Measurements from ENCODE around the gene ZBTB47. TPM values are rescaled to one million over a fixed set of nuclear protein-coding genes. Genes with fewer than 3 reads are reported as not detected.

Gene ZBTB47
- total RNA-seq, 1 donor from 2014 or later: 38.8 TPM

GRCh38 chr3:42696356-42697288 lies 43.1 kb downstream of the ZBTB47 start:
- H3K36me3 Mint-ChIP-seq (ENCODE audit: low read depth): no peaks in the 10 kb centered on the region
- H3K4me3 Mint-ChIP-seq (ENCODE audit: unreplicated experiment): no peak overlapping the region
- H3K27ac Mint-ChIP-seq (ENCODE audit: unreplicated experiment): no peak overlapping the region
- H3K27me3 Mint-ChIP-seq (ENCODE audit: low read depth): peaks cover 8% of the 10 kb centered on the region
- TF ChIP-seq, protein P1, sequence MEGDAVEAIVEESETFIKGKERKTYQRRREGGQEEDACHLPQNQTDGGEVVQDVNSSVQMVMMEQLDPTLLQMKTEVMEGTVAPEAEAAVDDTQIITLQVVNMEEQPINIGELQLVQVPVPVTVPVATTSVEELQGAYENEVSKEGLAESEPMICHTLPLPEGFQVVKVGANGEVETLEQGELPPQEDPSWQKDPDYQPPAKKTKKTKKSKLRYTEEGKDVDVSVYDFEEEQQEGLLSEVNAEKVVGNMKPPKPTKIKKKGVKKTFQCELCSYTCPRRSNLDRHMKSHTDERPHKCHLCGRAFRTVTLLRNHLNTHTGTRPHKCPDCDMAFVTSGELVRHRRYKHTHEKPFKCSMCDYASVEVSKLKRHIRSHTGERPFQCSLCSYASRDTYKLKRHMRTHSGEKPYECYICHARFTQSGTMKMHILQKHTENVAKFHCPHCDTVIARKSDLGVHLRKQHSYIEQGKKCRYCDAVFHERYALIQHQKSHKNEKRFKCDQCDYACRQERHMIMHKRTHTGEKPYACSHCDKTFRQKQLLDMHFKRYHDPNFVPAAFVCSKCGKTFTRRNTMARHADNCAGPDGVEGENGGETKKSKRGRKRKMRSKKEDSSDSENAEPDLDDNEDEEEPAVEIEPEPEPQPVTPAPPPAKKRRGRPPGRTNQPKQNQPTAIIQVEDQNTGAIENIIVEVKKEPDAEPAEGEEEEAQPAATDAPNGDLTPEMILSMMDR (IDR thresholded peaks at IDR 0.05): no peak
- H3K9me3 Mint-ChIP-seq (ENCODE audit: low read depth): no peaks in the 10 kb centered on the region
- peaks cover 3% of the 10 kb centered on the region for H3K4me1 Mint-ChIP-seq (ENCODE audit: low read depth)
- peak; percentile 85 for DNase-seq (ENCODE audit: low spot score)

GRCh38 chr3:42697289-42698051 lies 44.0 kb downstream of the ZBTB47 start:
- peaks cover 4% of the 10 kb centered on the region for H3K4me1 Mint-ChIP-seq (ENCODE audit: low read depth)
- no peak for DNase-seq (ENCODE audit: low spot score)
- H3K4me3 Mint-ChIP-seq (ENCODE audit: unreplicated experiment): no peak overlapping the region
- H3K36me3 Mint-ChIP-seq (ENCODE audit: low read depth): no peaks in the 10 kb centered on the region
- peaks cover 8% of the 10 kb centered on the region for H3K27me3 Mint-ChIP-seq (ENCODE audit: low read depth)
- H3K9me3 Mint-ChIP-seq (ENCODE audit: low read depth): no peaks in the 10 kb centered on the region
- no peak overlapping the region for H3K27ac Mint-ChIP-seq (ENCODE audit: unreplicated experiment)
- TF ChIP-seq, protein P1 (IDR thresholded peaks at IDR 0.05): no peak

- peaks cover 4% of the 10 kb centered on the region for H3K4me1 Mint-ChIP-seq (ENCODE audit: low read depth)
- no peak for DNase-seq (ENCODE audit: low spot score)
- no peaks in the 10 kb centered on the region for H3K9me3 Mint-ChIP-seq (ENCODE audit: low read depth)
- TF ChIP-seq, protein P1 (IDR thresholded peaks at IDR 0.05): no peak
- no peak overlapping the region for H3K4me3 Mint-ChIP-seq (ENCODE audit: unreplicated experiment)
- peaks cover 8% of the 10 kb centered on the region for H3K27me3 Mint-ChIP-seq (ENCODE audit: low read depth)
- no peaks in the 10 kb centered on the region for H3K36me3 Mint-ChIP-seq (ENCODE audit: low read depth)
- H3K27ac Mint-ChIP-seq (ENCODE audit: unreplicated experiment): no peak overlapping the region
Observed at GRCh38 chr3:42698216-42698910, 44.9 kb downstream of the ZBTB47 start.

DNA sequence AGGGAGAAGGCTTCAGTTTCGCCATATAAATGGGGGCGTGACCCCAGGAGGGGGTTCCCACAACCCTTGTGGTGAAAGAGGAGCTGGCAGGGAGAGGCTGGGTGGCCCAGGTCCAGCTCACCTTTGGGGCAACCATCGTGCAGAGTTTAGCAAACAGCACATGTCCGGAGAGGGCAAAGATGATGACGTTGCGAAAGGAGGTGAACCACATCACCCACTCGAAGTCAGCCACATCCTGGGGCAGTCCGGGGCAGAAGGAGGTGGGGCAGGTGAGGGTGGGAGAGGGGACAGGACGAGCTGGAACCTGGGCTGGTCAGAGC lies 45.4 kb downstream of the ZBTB47 start:
- H3K27ac Mint-ChIP-seq (ENCODE audit: unreplicated experiment): no peak overlapping the region
- peaks cover 4% of the 10 kb centered on the region for H3K4me1 Mint-ChIP-seq (ENCODE audit: low read depth)
- DNase-seq (ENCODE audit: low spot score): no peak
- TF ChIP-seq, protein P1 (IDR thresholded peaks at IDR 0.05): no peak
- no peaks in the 10 kb centered on the region for H3K36me3 Mint-ChIP-seq (ENCODE audit: low read depth)
- no peak overlapping the region for H3K4me3 Mint-ChIP-seq (ENCODE audit: unreplicated experiment)
- H3K9me3 Mint-ChIP-seq (ENCODE audit: low read depth): no peaks in the 10 kb centered on the region
- H3K27me3 Mint-ChIP-seq (ENCODE audit: low read depth): peaks cover 8% of the 10 kb centered on the region

GRCh38 chr3:42699511-42699971 lies 46.0 kb downstream of the ZBTB47 start:
- TF ChIP-seq, protein P1 (IDR thresholded peaks at IDR 0.05): no peak
- H3K27ac Mint-ChIP-seq (ENCODE audit: unreplicated experiment): no peak overlapping the region
- H3K4me3 Mint-ChIP-seq (ENCODE audit: unreplicated experiment): no peak overlapping the region
- H3K27me3 Mint-ChIP-seq (ENCODE audit: low read depth): peaks cover 8% of the 10 kb centered on the region
- peaks cover 4% of the 10 kb centered on the region for H3K4me1 Mint-ChIP-seq (ENCODE audit: low read depth)
- no peaks in the 10 kb centered on the region for H3K36me3 Mint-ChIP-seq (ENCODE audit: low read depth)
- DNase-seq (ENCODE audit: low spot score): no peak
- no peaks in the 10 kb centered on the region for H3K9me3 Mint-ChIP-seq (ENCODE audit: low read depth)

All from chondrocyte (in vitro differentiated cells).